GM12878 (cell line): ENCODE measurements around the gene OR2B2. TPM values are rescaled to one million over a fixed set of nuclear protein-coding genes. Genes with fewer than 3 reads are reported as not detected.
A peak's percentile ranks its signal among the peaks of the same experiment; 100 is the strongest.
"Not testable (repeated sequence)": the region's sequence is repeated elsewhere in the genome, so short reads cannot be mapped to it uniquely, and the experiment has no call there.

Experiments used
- ATAC-seq: fragments of 200-7000 bp; cut with Tn5 transposase; 3 replicates; pipeline ENCODE4 v1.9.1; 2020; ENCODE audit warnings: mild to moderate bottlenecking, moderate library complexity
- BruUV-seq: library from RNA; stranded (reverse); fragments of 400-500 nt; replicated peaks from 2 replicates; lab custom pipeline; 2021; lab: Mats Ljungman, UMichigan
- CTCF ChIA-PET: fragments of 300-600 bp; sonication (Branson Sonifier 250); formaldehyde crosslinking; extraction: SDS; loops from one replicate; lab custom pipeline; 2021; ENCODE audit warnings: inconsistent platforms; lab: Yijun Ruan, JAX
- POLR2A ChIA-PET: fragments of 350-600 bp; formaldehyde crosslinking; extraction: SDS; loops from one replicate; lab custom pipeline; 2021; ENCODE audit warnings: inconsistent platforms; lab: Charles Lee
- RAD21 ChIA-PET: fragments of 300-600 bp; sonication (Branson Sonifier 250); formaldehyde crosslinking; loops from one replicate; lab custom pipeline; 2023; ENCODE audit warnings: antibody characterized with exemption; ENCODE audit not compliant: unreplicated experiment; lab: Charles Lee
- SMC1A ChIA-PET: fragments of 300-600 bp; sonication (Branson Sonifier 250); formaldehyde crosslinking; loops from one replicate; lab custom pipeline; 2023; ENCODE audit not compliant: unreplicated experiment, uncharacterized antibody; lab: Charles Lee
- DNase-seq: peaks from one replicate; pipeline ENCODE4 v3.0.0-alpha.2; 2011; ENCODE audit warnings: low read depth, low spot score
- FAIRE-seq: peaks from 3 replicates; lab custom pipeline; 2011; peaks lifted over from hg19 to GRCh38; lab: Jason Lieb, UNC
- H2AFZ ChIP-seq: 2 replicates; pipeline ENCODE4 v1.6.0; 2011; ENCODE audit warnings: low read depth, low read length, control low read depth; ENCODE audit not compliant: control insufficient read depth
- H3K27ac ChIP-seq: 2 replicates; pipeline ENCODE4 v1.5.1; 2011; ENCODE audit warnings: control low read depth; ENCODE audit not compliant: control insufficient read depth, insufficient read depth
- H3K27me3 ChIP-seq, 2 experiments: replicated peaks in 1 of 2; 2 replicates each; pipeline versions ENCODE4 v1.6.0 to v1.6.1; 2011; ENCODE audit warnings: low read length in 1 of 2; ENCODE audit not compliant: control insufficient read depth in 2 of 2, insufficient read depth in 2 of 2
- H3K36me3 ChIP-seq, 2 experiments: 2 replicates each; pipeline ENCODE4 v1.5.1; 2011; ENCODE audit warnings: low read length in 1 of 2; ENCODE audit not compliant: control insufficient read depth in 2 of 2, insufficient read depth in 2 of 2
- H3K4me1 ChIP-seq: 2 replicates; pipeline ENCODE4 v1.6.1; 2011; ENCODE audit warnings: mild to moderate bottlenecking, low read length, moderate library complexity, mixed read lengths; ENCODE audit not compliant: control insufficient read depth, insufficient read depth
- H3K4me2 ChIP-seq: 2 replicates; pipeline ENCODE4 v1.6.0; 2011; ENCODE audit warnings: control low read depth; ENCODE audit not compliant: control insufficient read depth, insufficient read depth
- H3K4me3 ChIP-seq: fragments of 200-600 bp; sonication (generic); 2 replicates; pipeline ENCODE4 v1.5.1; 2016
- H3K79me2 ChIP-seq: 2 replicates; pipeline ENCODE4 v1.6.0; 2011; ENCODE audit warnings: low read length; ENCODE audit not compliant: control insufficient read depth, insufficient read depth
- H3K9ac ChIP-seq: 2 replicates; pipeline ENCODE4 v1.8.0; 2011; ENCODE audit warnings: low read length, control low read depth, mixed read lengths; ENCODE audit not compliant: control insufficient read depth, insufficient read depth
- H3K9me3 ChIP-seq: replicated peaks from 3 replicates; pipeline ENCODE4 v1.5.1; 2011; ENCODE audit warnings: mild to moderate bottlenecking, low read length; ENCODE audit not compliant: control insufficient read depth, insufficient read depth
- H4K20me1 ChIP-seq: 2 replicates; pipeline ENCODE4 v1.6.0; 2011; ENCODE audit not compliant: control insufficient read depth, insufficient read depth
- ATF7 ChIP-seq: fragments of 450-650 bp; IDR thresholded peaks from 2 replicates; pipeline ENCODE4 v1.6.1; 2016; ENCODE audit warnings: low read depth, mild to moderate bottlenecking
- MLLT1 ChIP-seq: fragments of 450-650 bp; IDR thresholded peaks from 2 replicates; pipeline ENCODE4 v1.6.1; 2016; ENCODE audit warnings: mild to moderate bottlenecking
- RCOR1 ChIP-seq: conservative IDR thresholded peaks from 2 replicates; pipeline ENCODE4 v1.6.1; 2012; ENCODE audit warnings: low read depth, low read length, improper control_type of control experiment
- SREBF1 ChIP-seq: IDR thresholded peaks from 2 replicates; pipeline ENCODE4 v1.6.1; 2012; ENCODE audit warnings: mild to moderate bottlenecking, low read length
- ZNF24 ChIP-seq: fragments of 450-650 bp; IDR thresholded peaks from 2 replicates; pipeline ENCODE4 v1.6.1; 2017; ENCODE audit warnings: antibody characterized with exemption, mild to moderate bottlenecking
- WGBS: methylation state at CpG from one replicate; pipeline ENCODE4 v1.1.6; 2016; ENCODE audit warnings: low lambda C conversion rate; ENCODE audit not compliant: insufficient replicate concordance, insufficient coverage; ENCODE audit errors: missing lambda C conversion rate; 5-methylcytosine and 5-hydroxymethylcytosine counted together
- in situ Hi-C: fragments of 300-500 bp; cut with MboI; formaldehyde crosslinking; loops from 9 replicates; pipeline ENCODE4 v1.14.3; 2018; ENCODE audit warnings: mixed read lengths
- intact Hi-C: fragments of 100-400 bp; cut with micrococcal nuclease; formaldehyde crosslinking; loops from one replicate; pipeline ENCODE4 v1.14.2; 2022; ENCODE audit not compliant: unreplicated experiment
- polyA plus RNA-seq, 11 experiments: library from polyadenylated mRNA; depleted of rRNA in 4 of 11; unstranded in 6 of 11; stranded (reverse) in 5 of 11; fragments of >200 nt; fragmentation: Nextera tagmentation in 4 of 11; fragmentation: Illumina TruSeq in 1 of 11; extraction: Ambion mirVana in 4 of 11; extraction: Trizol in 1 of 11; gene quantifications; 1 replicate in 1 of 11; 2 replicates in 10 of 11; pipeline versions ENCODE4 v1.2.1 to v1.2.3, GENCODE V29; 2011 to 2016; ENCODE audit warnings: inconsistent platforms in 2 of 11, missing spikeins in 2 of 11, low read depth in 1 of 11
- total RNA-seq, 4 experiments: library from RNA; depleted of rRNA in 3 of 4; stranded (reverse); fragments of >200 nt in 3 of 4; fragmentation: Illumina TruSeq in 1 of 4; extraction: Trizol in 1 of 4; gene quantifications; 2 replicates each; pipeline versions ENCODE4 v1.2.1 to v1.2.3, GENCODE V29; 2013 to 2021

Gene OR2B2
- total and polyA plus RNA-seq, 10 of the 15 experiments (the other 5 are each of a cell fraction or from before 2014, with no cell fraction given) = not detected

GRCh38 chr6:27901801-27902200 lies 10.4 kb downstream of the OR2B2 start:
- H3K9ac ChIP-seq = no peak overlapping the region
- intact Hi-C loops = loop anchor here (2.0 to 10.0 kb wide), 5 partner anchors 149 to 783 kb away; partner anchors contain the start of gene ZNF165
- no peaks in the 10 kb centered on the region; the same call in 2 of the 3 replicates for H3K9me3 ChIP-seq
- BruUV-seq = no TSS peak
- no peak for TF ChIP-seq RCOR1
- no peak for TF ChIP-seq ATF7
- no peak for TF ChIP-seq ZNF24
- no peak for TF ChIP-seq SREBF1
- 0 out of 2 replicates have a peak, but pooled peaks have one; percentile 3 for TF ChIP-seq MLLT1
- peak overlapping the region; percentile 6; the same call in 1 of the 2 replicates for H3K27ac ChIP-seq
- 0 out of 2 replicates have a peak overlapping the region, but pooled peaks have one; percentile 23 for H3K4me3 ChIP-seq
- FAIRE-seq (no peak), ATAC-seq (peak; percentile 13; the same call in 1 of the 3 replicates), DNase-seq (no peak)
- 0 out of 2 replicates have a peak overlapping the region, but pooled peaks have one; percentile 23 for H3K4me2 ChIP-seq
- no peaks in the 10 kb centered on the region for H3K27me3 ChIP-seq
- ChIA-PET RAD21 (interaction anchor here (0.6 to 1.3 kb wide), 10 partner anchors 9 to 724 kb away, joined by 3 to 7 read pairs (median 4); a partner anchor contains a TSS), CTCF (interaction anchor here (0.6 to 1.4 kb wide), 7 partner anchors 9 to 756 kb away, joined by 3 to 6 read pairs (median 3); a partner anchor contains a TSS), POLR2A (interaction anchor here (0.7 to 1.3 kb wide), 7 partner anchors 9 to 755 kb away, joined by 3 to 13 read pairs (median 3); partner anchors contain the start of gene ZKSCAN8), SMC1A (interaction anchor here (0.6 to 1.3 kb wide), 8 partner anchors 13 to 725 kb away, joined by 3 to 5 read pairs (median 3); no protein-coding TSS in a partner anchor)
- H2AFZ ChIP-seq = no peak overlapping the region; the same call in 1 of the 2 replicates
- WGBS = 84% methylated on average over 7 of the region's 8 CpGs
- peaks cover 16% of the 10 kb centered on the region; the same call in 1 of the 2 replicates for H3K4me1 ChIP-seq
- H4K20me1 ChIP-seq = no peaks in the 10 kb centered on the region
- H3K36me3 ChIP-seq = no peaks in the 10 kb centered on the region
- H3K79me2 ChIP-seq = peaks cover 12% of the 10 kb centered on the region
- in situ Hi-C loops = no loop called here

- BruUV-seq, H3K27ac ChIP-seq, H3K27me3 ChIP-seq, H4K20me1 ChIP-seq, H3K36me3 ChIP-seq, H3K4me3 ChIP-seq, in situ Hi-C loops, H2AFZ ChIP-seq, H3K9ac ChIP-seq, H3K4me2 ChIP-seq, ATAC-seq, H3K9me3 ChIP-seq, FAIRE-seq, DNase-seq: not testable (repeated sequence)
- ChIA-PET CTCF (interaction anchor here (0.6 to 1.5 kb wide), 4 partner anchors 68 to 463 kb away, joined by 3 read pairs; no protein-coding TSS in a partner anchor), RAD21 (interaction anchor here (0.6 kb wide), 1 partner anchor 175 kb away, joined by 3 read pairs; no protein-coding TSS in a partner anchor), POLR2A (interaction anchor here (0.6 to 0.7 kb wide), 2 partner anchors 91 to 1305 kb away, joined by 3 to 4 read pairs; no protein-coding TSS in a partner anchor), SMC1A (interaction anchor here (1.0 kb wide), 1 partner anchor 102 kb away, joined by 3 read pairs; no protein-coding TSS in a partner anchor)
- Histone ChIP-seq H3K79me2 (peaks cover 25% of the 10 kb centered on the region), H3K4me1 (peaks cover 25% of the 10 kb centered on the region; the same call in 1 of the 2 replicates)
- WGBS = over 99% methylated on average over 7 of the region's 7 CpGs
- intact Hi-C loops = loop anchor here (5.0 to 10.0 kb wide), 2 partner anchors 237 to 785 kb away; no protein-coding TSS in a partner anchor
These were observed 12.0 kb downstream of the OR2B2 start for GRCh38 chr6:27900197-27900596.
